ENCODE data around the gene GLT6D1.

GRCh38 chr9:135592331-135592590 is 47.1 kb downstream of the GLT6D1 start:
- TF ChIP-seq, protein P1, sequence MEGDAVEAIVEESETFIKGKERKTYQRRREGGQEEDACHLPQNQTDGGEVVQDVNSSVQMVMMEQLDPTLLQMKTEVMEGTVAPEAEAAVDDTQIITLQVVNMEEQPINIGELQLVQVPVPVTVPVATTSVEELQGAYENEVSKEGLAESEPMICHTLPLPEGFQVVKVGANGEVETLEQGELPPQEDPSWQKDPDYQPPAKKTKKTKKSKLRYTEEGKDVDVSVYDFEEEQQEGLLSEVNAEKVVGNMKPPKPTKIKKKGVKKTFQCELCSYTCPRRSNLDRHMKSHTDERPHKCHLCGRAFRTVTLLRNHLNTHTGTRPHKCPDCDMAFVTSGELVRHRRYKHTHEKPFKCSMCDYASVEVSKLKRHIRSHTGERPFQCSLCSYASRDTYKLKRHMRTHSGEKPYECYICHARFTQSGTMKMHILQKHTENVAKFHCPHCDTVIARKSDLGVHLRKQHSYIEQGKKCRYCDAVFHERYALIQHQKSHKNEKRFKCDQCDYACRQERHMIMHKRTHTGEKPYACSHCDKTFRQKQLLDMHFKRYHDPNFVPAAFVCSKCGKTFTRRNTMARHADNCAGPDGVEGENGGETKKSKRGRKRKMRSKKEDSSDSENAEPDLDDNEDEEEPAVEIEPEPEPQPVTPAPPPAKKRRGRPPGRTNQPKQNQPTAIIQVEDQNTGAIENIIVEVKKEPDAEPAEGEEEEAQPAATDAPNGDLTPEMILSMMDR (IDR thresholded peaks at IDR 0.05; ENCODE audit: control extremely low read depth in 1 of 3, insufficient read depth in 1 of 3, low read depth in 1 of 3, low read length in 3 of 3), result no peak
- TF ChIP-seq KDM1A (IDR thresholded peaks at IDR 0.05; ENCODE audit: borderline replicate concordance, low read length), result no peak
- TF ChIP-seq POLR2AphosphoS5 (IDR thresholded peaks at IDR 0.05; ENCODE audit: low read depth, low read length), result no peak
- TF ChIP-seq MAFK (IDR thresholded peaks at IDR 0.05; ENCODE audit: low read depth, low read length), result no peak
- no peak for TF ChIP-seq EP300 (IDR thresholded peaks at IDR 0.05; ENCODE audit: borderline replicate concordance in 1 of 2, low read depth in 2 of 2, low read length in 2 of 2)
- TF ChIP-seq POLR2A (IDR thresholded peaks at IDR 0.05; ENCODE audit: control extremely low read depth in 1 of 2, low read depth in 2 of 2, low read length in 2 of 2), result no peak
- TF ChIP-seq HDAC2 (IDR thresholded peaks at IDR 0.05; ENCODE audit: borderline replicate concordance in 1 of 2, low read depth in 2 of 2, low read length in 2 of 2), result no peak

Measured in H1 (cell line).